GM12801 (cell line): ENCODE measurements around the gene METTL21C.

Experiments
- CTCF ChIP-seq: IDR thresholded peaks from one replicate; pipeline ENCODE4 v1.5.1; 2011; ENCODE audit warnings: control low read depth; ENCODE audit not compliant: insufficient read length; ENCODE audit errors: extremely low read depth

The METTL21C gene

GRCh38 chr13:102688306-102688973, 6.4 kb downstream of the METTL21C start:
- TF ChIP-seq CTCF = no peak

GRCh38 chr13:102687520-102687919, 7.3 kb downstream of the METTL21C start:
- no peak for TF ChIP-seq CTCF

- TF ChIP-seq CTCF = no peak
Measured at GRCh38 chr13:102686024-102686423, 8.8 kb downstream of the METTL21C start.

- TF ChIP-seq CTCF = no peak
Measured at GRCh38 chr13:102683637-102684036, 11.2 kb downstream of the METTL21C start.

GRCh38 chr13:102682727-102683126, 12.1 kb downstream of the METTL21C start:
- TF ChIP-seq CTCF = no peak

GRCh38 chr13:102682211-102682610, 12.6 kb downstream of the METTL21C start:
- no peak for TF ChIP-seq CTCF

- TF ChIP-seq CTCF = no peak
Measured at GRCh38 chr13:102680842-102681740, 13.8 kb downstream of the METTL21C start.
